ENCODE results near the gene KRT8. TPM values are rescaled to one million over a fixed set of nuclear protein-coding genes. Genes with fewer than 3 reads are reported as not detected.

KRT8 gene
- total and polyA plus RNA-seq, 2 of the 13 experiments (the other 11 are each of a cell fraction or from before 2014, with no cell fraction given): 498 to 718 TPM

DNA sequence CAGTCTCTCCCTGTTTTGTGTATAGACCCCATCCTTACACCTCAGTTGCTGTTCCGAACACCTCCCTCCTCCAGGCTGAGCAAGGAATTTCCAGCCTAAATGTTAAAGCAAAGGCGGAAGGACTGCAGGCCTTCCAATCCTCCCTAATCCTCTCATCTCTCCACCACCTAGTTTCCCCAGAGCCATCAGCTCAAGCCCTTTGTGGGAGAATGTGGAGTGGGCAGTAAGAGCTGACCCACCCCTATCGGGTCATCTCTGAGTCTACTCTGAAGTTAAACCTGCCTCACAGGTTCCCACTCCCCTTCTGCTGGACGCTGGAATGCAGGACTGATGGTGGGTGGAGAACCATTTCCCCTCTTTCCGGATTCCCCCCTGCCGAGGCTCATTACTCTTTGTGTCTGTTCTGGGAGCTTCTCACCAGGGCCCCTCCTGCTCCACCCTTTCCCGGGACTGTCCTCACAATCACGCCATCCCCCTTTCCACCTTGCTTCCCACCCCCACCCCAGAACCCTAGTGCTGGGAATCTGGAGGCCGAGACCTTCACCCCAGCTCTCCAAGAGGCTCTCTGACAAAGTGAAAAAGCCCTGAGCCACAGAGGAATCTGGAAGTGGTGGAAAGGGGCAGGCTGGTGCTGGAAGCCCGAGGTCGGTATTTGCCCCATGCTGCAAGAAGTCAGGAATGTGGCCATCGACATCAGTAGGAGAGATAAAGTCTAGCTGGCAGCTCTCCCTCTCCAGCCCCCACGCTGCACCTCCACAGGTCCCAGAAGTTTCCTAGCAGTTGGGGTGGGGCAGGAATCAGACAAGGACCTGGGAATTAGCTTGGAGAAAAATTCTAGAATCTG lies 40.7 kb upstream of the KRT8 start (continued):
- TF ChIP-seq GLI4 (CRISPR knock-in tag; IDR thresholded peaks at IDR 0.05; ENCODE audit: borderline replicate concordance) (no peak), CEBPG (CRISPR knock-in tag; IDR thresholded peaks at IDR 0.05) (peak; percentile 63; the same call in 1 of the 2 replicates), ZNF326 (CRISPR knock-in tag; IDR thresholded peaks at IDR 0.05; ENCODE audit: borderline replicate concordance) (no peak), NR2F1 (CRISPR knock-in tag; IDR thresholded peaks at IDR 0.05) (peak in 1 of 2 experiments; percentile 48; a peak in 1 of 4 replicates), SOX6 (IDR thresholded peaks at IDR 0.05) (no peak), SOX6 (CRISPR knock-in tag; IDR thresholded peaks at IDR 0.05) (peak; percentile 65; the same call in 1 of the 2 replicates), ZNF160 (CRISPR knock-in tag; IDR thresholded peaks at IDR 0.05) (no peak), MEIS2 (CRISPR knock-in tag; IDR thresholded peaks at IDR 0.05) (peak; percentile 45; the same call in 1 of the 2 replicates), XRCC5 (optimal IDR thresholded peaks at IDR 0.05; ENCODE audit: low read length) (no peak), SMC3 (IDR thresholded peaks at IDR 0.05; ENCODE audit: low read length) (peak; percentile 18; the same call in 1 of the 2 replicates)
- TF ChIP-seq, protein P1, sequence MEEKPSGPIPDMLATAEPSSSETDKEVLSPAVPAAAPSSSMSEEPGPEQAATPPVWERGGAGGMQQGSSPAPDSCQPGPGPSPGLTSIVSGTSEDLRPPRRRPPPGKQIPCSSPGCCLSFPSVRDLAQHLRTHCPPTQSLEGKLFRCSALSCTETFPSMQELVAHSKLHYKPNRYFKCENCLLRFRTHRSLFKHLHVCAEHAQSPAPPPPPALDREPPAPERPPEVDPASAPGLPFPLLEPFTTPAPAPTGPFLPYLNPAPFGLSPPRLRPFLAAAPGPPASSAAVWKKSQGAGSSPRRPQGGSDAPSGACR (CRISPR knock-in tag; IDR thresholded peaks at IDR 0.05): 0 out of 2 replicates have a peak, but pooled peaks have one; percentile 26
- TF ChIP-seq, protein P2, sequence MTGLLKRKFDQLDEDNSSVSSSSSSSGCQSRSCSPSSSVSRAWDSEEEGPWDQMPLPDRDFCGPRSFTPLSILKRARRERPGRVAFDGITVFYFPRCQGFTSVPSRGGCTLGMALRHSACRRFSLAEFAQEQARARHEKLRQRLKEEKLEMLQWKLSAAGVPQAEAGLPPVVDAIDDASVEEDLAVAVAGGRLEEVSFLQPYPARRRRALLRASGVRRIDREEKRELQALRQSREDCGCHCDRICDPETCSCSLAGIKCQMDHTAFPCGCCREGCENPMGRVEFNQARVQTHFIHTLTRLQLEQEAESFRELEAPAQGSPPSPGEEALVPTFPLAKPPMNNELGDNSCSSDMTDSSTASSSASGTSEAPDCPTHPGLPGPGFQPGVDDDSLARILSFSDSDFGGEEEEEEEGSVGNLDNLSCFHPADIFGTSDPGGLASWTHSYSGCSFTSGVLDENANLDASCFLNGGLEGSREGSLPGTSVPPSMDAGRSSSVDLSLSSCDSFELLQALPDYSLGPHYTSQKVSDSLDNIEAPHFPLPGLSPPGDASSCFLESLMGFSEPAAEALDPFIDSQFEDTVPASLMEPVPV (CRISPR knock-in tag; IDR thresholded peaks at IDR 0.05): no peak
- TF ChIP-seq, protein P3, sequence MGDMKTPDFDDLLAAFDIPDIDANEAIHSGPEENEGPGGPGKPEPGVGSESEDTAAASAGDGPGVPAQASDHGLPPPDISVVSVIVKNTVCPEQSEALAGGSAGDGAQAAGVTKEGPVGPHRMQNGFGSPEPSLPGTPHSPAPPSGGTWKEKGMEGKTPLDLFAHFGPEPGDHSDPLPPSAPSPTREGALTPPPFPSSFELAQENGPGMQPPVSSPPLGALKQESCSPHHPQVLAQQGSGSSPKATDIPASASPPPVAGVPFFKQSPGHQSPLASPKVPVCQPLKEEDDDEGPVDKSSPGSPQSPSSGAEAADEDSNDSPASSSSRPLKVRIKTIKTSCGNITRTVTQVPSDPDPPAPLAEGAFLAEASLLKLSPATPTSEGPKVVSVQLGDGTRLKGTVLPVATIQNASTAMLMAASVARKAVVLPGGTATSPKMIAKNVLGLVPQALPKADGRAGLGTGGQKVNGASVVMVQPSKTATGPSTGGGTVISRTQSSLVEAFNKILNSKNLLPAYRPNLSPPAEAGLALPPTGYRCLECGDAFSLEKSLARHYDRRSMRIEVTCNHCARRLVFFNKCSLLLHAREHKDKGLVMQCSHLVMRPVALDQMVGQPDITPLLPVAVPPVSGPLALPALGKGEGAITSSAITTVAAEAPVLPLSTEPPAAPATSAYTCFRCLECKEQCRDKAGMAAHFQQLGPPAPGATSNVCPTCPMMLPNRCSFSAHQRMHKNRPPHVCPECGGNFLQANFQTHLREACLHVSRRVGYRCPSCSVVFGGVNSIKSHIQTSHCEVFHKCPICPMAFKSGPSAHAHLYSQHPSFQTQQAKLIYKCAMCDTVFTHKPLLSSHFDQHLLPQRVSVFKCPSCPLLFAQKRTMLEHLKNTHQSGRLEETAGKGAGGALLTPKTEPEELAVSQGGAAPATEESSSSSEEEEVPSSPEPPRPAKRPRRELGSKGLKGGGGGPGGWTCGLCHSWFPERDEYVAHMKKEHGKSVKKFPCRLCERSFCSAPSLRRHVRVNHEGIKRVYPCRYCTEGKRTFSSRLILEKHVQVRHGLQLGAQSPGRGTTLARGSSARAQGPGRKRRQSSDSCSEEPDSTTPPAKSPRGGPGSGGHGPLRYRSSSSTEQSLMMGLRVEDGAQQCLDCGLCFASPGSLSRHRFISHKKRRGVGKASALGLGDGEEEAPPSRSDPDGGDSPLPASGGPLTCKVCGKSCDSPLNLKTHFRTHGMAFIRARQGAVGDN (CRISPR knock-in tag; IDR thresholded peaks at IDR 0.05): peak; percentile 73
- TF ChIP-seq, protein P4, sequence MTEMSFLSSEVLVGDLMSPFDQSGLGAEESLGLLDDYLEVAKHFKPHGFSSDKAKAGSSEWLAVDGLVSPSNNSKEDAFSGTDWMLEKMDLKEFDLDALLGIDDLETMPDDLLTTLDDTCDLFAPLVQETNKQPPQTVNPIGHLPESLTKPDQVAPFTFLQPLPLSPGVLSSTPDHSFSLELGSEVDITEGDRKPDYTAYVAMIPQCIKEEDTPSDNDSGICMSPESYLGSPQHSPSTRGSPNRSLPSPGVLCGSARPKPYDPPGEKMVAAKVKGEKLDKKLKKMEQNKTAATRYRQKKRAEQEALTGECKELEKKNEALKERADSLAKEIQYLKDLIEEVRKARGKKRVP (CRISPR knock-in tag; IDR thresholded peaks at IDR 0.05): peak in 1 of 2 experiments; percentile 42; a peak in 1 of 4 replicates
- TF ChIP-seq, protein P5, sequence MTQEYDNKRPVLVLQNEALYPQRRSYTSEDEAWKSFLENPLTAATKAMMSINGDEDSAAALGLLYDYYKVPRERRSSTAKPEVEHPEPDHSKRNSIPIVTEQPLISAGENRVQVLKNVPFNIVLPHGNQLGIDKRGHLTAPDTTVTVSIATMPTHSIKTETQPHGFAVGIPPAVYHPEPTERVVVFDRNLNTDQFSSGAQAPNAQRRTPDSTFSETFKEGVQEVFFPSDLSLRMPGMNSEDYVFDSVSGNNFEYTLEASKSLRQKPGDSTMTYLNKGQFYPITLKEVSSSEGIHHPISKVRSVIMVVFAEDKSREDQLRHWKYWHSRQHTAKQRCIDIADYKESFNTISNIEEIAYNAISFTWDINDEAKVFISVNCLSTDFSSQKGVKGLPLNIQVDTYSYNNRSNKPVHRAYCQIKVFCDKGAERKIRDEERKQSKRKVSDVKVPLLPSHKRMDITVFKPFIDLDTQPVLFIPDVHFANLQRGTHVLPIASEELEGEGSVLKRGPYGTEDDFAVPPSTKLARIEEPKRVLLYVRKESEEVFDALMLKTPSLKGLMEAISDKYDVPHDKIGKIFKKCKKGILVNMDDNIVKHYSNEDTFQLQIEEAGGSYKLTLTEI (CRISPR knock-in tag; conservative IDR thresholded peaks at IDR 0.05): no peak
